ENCODE data around the gene SAMD8.
"Not testable (repeated sequence)": the region's sequence is repeated elsewhere in the genome, so short reads cannot be mapped to it uniquely, and the experiment has no call there.

DNA sequence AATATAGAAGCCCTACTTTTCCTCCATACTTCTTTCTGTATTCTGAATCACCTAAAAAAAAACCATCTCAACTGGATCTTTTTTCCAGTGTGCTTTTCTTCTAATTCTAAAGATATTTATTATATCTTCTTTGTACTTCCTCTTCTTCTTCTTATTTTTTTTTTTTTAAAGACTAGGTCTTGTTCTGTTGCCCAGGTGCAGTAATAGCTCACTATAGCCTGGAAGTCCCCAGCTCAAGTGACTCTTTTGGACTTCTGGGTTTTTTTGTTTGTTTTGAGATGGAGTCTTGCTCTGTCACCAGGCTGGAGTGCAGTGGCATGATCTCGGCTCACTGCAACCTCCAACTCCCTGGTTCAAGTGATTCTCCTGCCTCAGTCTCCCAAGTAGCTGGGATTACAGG is 17.5 kb downstream of the SAMD8 start:
- TF ChIP-seq, protein P1, sequence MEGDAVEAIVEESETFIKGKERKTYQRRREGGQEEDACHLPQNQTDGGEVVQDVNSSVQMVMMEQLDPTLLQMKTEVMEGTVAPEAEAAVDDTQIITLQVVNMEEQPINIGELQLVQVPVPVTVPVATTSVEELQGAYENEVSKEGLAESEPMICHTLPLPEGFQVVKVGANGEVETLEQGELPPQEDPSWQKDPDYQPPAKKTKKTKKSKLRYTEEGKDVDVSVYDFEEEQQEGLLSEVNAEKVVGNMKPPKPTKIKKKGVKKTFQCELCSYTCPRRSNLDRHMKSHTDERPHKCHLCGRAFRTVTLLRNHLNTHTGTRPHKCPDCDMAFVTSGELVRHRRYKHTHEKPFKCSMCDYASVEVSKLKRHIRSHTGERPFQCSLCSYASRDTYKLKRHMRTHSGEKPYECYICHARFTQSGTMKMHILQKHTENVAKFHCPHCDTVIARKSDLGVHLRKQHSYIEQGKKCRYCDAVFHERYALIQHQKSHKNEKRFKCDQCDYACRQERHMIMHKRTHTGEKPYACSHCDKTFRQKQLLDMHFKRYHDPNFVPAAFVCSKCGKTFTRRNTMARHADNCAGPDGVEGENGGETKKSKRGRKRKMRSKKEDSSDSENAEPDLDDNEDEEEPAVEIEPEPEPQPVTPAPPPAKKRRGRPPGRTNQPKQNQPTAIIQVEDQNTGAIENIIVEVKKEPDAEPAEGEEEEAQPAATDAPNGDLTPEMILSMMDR (IDR thresholded peaks at IDR 0.05; ENCODE audit: insufficient read depth, low read length) = not testable (repeated sequence)
- TF ChIP-seq, protein P2, sequence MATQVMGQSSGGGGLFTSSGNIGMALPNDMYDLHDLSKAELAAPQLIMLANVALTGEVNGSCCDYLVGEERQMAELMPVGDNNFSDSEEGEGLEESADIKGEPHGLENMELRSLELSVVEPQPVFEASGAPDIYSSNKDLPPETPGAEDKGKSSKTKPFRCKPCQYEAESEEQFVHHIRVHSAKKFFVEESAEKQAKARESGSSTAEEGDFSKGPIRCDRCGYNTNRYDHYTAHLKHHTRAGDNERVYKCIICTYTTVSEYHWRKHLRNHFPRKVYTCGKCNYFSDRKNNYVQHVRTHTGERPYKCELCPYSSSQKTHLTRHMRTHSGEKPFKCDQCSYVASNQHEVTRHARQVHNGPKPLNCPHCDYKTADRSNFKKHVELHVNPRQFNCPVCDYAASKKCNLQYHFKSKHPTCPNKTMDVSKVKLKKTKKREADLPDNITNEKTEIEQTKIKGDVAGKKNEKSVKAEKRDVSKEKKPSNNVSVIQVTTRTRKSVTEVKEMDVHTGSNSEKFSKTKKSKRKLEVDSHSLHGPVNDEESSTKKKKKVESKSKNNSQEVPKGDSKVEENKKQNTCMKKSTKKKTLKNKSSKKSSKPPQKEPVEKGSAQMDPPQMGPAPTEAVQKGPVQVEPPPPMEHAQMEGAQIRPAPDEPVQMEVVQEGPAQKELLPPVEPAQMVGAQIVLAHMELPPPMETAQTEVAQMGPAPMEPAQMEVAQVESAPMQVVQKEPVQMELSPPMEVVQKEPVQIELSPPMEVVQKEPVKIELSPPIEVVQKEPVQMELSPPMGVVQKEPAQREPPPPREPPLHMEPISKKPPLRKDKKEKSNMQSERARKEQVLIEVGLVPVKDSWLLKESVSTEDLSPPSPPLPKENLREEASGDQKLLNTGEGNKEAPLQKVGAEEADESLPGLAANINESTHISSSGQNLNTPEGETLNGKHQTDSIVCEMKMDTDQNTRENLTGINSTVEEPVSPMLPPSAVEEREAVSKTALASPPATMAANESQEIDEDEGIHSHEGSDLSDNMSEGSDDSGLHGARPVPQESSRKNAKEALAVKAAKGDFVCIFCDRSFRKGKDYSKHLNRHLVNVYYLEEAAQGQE (IDR thresholded peaks at IDR 0.05; ENCODE audit: insufficient replicate concordance, low read depth) = not testable (repeated sequence)
- TF ChIP-seq POLR2AphosphoS5, GABPA (IDR thresholded peaks at IDR 0.05; ENCODE audit: low read depth): not testable (repeated sequence)
